ENCODE results near the gene SCNN1A. TPM values are rescaled to one million over a fixed set of nuclear protein-coding genes. Genes with fewer than 3 reads are reported as not detected.

Gene SCNN1A
- total RNA-seq, 1 experiment from 2014 or later = 118 TPM

- TF ChIP-seq YY1 (IDR thresholded peaks at IDR 0.05; ENCODE audit: extremely low read depth, insufficient replicate concordance, low read depth, low read length) = no peak
These were observed 11.9 kb downstream of the SCNN1A start (continued) for GRCh38 chr12:6363330-6364043.

GRCh38 chr12:6363010-6363329, 12.4 kb downstream of the SCNN1A start:
- H3K9me2 ChIP-seq (ENCODE audit: insufficient read depth) = no peaks in the 10 kb centered on the region
- H4K20me1 ChIP-seq (ENCODE audit: insufficient read depth) = no peaks in the 10 kb centered on the region
- peak overlapping the region; percentile 85 for H3K9ac ChIP-seq (ENCODE audit: low read length)
- ChIA-PET POLR2A (interaction anchor here (0.7 to 2.4 kb wide), 8 partner anchors 17 to 361 kb away, joined by 3 to 9 read pairs (median 3); partner anchors contain the start of genes COPS7A and GAPDH), RAD21 (ENCODE audit: low non-redundant PET in 1 of 2, low total read pairs in 2 of 2, uncharacterized antibody in 2 of 2, unreplicated experiment in 2 of 2) (interaction anchor here in 1 of 2 experiments (1.5 kb wide), 1 partner anchor 17 kb away, joined by 3 read pairs; no protein-coding TSS in a partner anchor), CTCF (interaction anchor here (1.3 to 1.8 kb wide), 2 partner anchors 13 to 102 kb away, joined by 3 read pairs; no protein-coding TSS in a partner anchor)
- H3K4me1 ChIP-seq (ENCODE audit: control insufficient read depth in 1 of 2, insufficient read depth in 2 of 2, low read length in 2 of 2) = peaks cover 59 to 78% of the 10 kb centered on the region in 2 experiments
- peak overlapping the region; percentile 98 for H3K4me2 ChIP-seq (ENCODE audit: low read length)
- TF ChIP-seq REST (IDR thresholded peaks at IDR 0.05; ENCODE audit: low read depth) (no peak), MAX (IDR thresholded peaks at IDR 0.05) (no peak), TCF7L2 (IDR thresholded peaks at IDR 0.05; ENCODE audit: borderline replicate concordance, extremely low read depth, insufficient read depth, insufficient read length) (no peak)
- ATAC-seq = no peak
- H3K27me3 ChIP-seq (ENCODE audit: insufficient read depth, low read length) = no peaks in the 10 kb centered on the region
- no TSS peak for BruUV-seq (replicated peaks)
- H2AFZ ChIP-seq (ENCODE audit: low read depth, low read length, poor library complexity, severe bottlenecking) = no peak overlapping the region
- H3K4me3 ChIP-seq (replicated peaks in 1 of 2; ENCODE audit: low read depth in 1 of 2, low read length in 2 of 2) = 0 out of 4 replicates have a peak overlapping the region, but pooled peaks of 1 of the 2 experiments have one; percentile 15
- peaks cover 55% of the 10 kb centered on the region for H3K79me2 ChIP-seq (ENCODE audit: insufficient read depth, low read length)
- peaks cover 2 to 21% of the 10 kb centered on the region in 2 experiments; a peak in 3 of 4 replicates for H3K36me3 ChIP-seq (ENCODE audit: control insufficient read depth in 1 of 2, insufficient read depth in 2 of 2, low read length in 2 of 2)
- no peak for DNase-seq (ENCODE audit: low read depth, low spot score)
- intact Hi-C loops (cut with micrococcal nuclease) = no loop called here
- H3K9me3 ChIP-seq (ENCODE audit: control insufficient read depth in 1 of 2, insufficient read depth in 1 of 2, low read depth in 1 of 2, low read length in 2 of 2) = no peaks in the 10 kb centered on the region
- peak overlapping the region; percentile 99 for H3K27ac ChIP-seq (ENCODE audit: low read depth, low read length)
